IgD-negative memory B cell (primary cell): Measurements from ENCODE around the gene SETD1A. TPM values are rescaled to one million over a fixed set of nuclear protein-coding genes. Genes with fewer than 3 reads are reported as not detected.
A peak's percentile ranks its signal among the peaks of the same experiment; 100 is the strongest.
"Not testable (repeated sequence)": the region's sequence is repeated elsewhere in the genome, so short reads cannot be mapped to it uniquely, and the experiment has no call there.

Experiments
- H3K27ac Mint-ChIP-seq, 3 donors: one replicate each; pipeline ENCODE4 v1.8.0; 2020 to 2022; ENCODE audit warnings: mild to moderate bottlenecking in 3 of 3, mixed read lengths in 3 of 3, moderate library complexity in 1 of 3
- H3K27me3 Mint-ChIP-seq: one replicate; pipeline ENCODE4 v1.8.0; 2021; ENCODE audit warnings: mixed read lengths
- H3K36me3 Mint-ChIP-seq: one replicate; pipeline ENCODE4 v1.8.0; 2020; ENCODE audit warnings: mild to moderate bottlenecking, mixed read lengths
- H3K4me1 Mint-ChIP-seq, 3 donors: one replicate each; pipeline ENCODE4 v1.8.0; 2020 to 2022; ENCODE audit warnings: mixed read lengths in 3 of 3, mild to moderate bottlenecking in 1 of 3
- H3K4me3 Mint-ChIP-seq, 4 donors: one replicate each; pipeline ENCODE4 v1.8.0; 2020 to 2022; ENCODE audit warnings: mild to moderate bottlenecking in 4 of 4, mixed read lengths in 4 of 4, moderate library complexity in 3 of 4
- H3K9me3 Mint-ChIP-seq, 3 donors: one replicate each; pipeline ENCODE4 v1.8.0; 2020 to 2021; ENCODE audit warnings: mixed read lengths in 3 of 3, mild to moderate bottlenecking in 1 of 3
- polyA plus RNA-seq: library from polyadenylated mRNA; unstranded; fragments of 300-500 nt; fragmentation: Illumina TruSeq; gene quantifications from one replicate; pipeline ENCODE4 v1.2.3, GENCODE V29; 2021

SETD1A gene
- polyA plus RNA-seq, 1 donor from 2014 or later = 3.0 TPM

GRCh38 chr16:30924913-30925631 is 32.5 kb upstream of the SETD1A start:
- Mint-ChIP-seq H3K9me3 (peaks cover 0 to 1% (median 0%) of the 10 kb centered on the region in 3 donors), H3K36me3 (no peaks in the 10 kb centered on the region), H3K27ac (no peak overlapping the region), H3K27me3 (no peaks in the 10 kb centered on the region), H3K4me1 (peaks cover 0 to 10% (median 7%) of the 10 kb centered on the region in 3 donors), H3K4me3 (peak overlapping the region; percentile 64 to 85 (median 72))

GRCh38 chr16:30925632-30925987 is 31.9 kb upstream of the SETD1A start:
- Mint-ChIP-seq H3K27ac (no peak overlapping the region), H3K36me3 (no peaks in the 10 kb centered on the region), H3K4me3 (peak overlapping the region in 2 of 4 donors; percentile 68 to 69), H3K9me3 (peaks cover 0 to 1% (median 0%) of the 10 kb centered on the region in 3 donors), H3K27me3 (no peaks in the 10 kb centered on the region), H3K4me1 (peaks cover 0 to 10% (median 7%) of the 10 kb centered on the region in 3 donors)

- Mint-ChIP-seq H3K27ac (no peak overlapping the region), H3K9me3 (no peaks in the 10 kb centered on the region), H3K36me3 (no peaks in the 10 kb centered on the region), H3K4me1 (peaks cover 0 to 8% (median 7%) of the 10 kb centered on the region in 3 donors), H3K27me3 (no peaks in the 10 kb centered on the region), H3K4me3 (peak overlapping the region in 2 of 4 donors; percentile 68 to 69)
These were observed 31.4 kb upstream of the SETD1A start for GRCh38 chr16:30925995-30926811.

GRCh38 chr16:30926937-30927788 is 30.4 kb upstream of the SETD1A start:
- Mint-ChIP-seq H3K27me3 (no peaks in the 10 kb centered on the region), H3K36me3 (no peaks in the 10 kb centered on the region), H3K4me1 (peaks cover 0 to 7% (median 4%) of the 10 kb centered on the region in 3 donors), H3K9me3 (no peaks in the 10 kb centered on the region), H3K4me3 (peak overlapping the region in 1 of 4 donors; percentile 68), H3K27ac (no peak overlapping the region)

- Mint-ChIP-seq H3K4me3 (peak overlapping the region in 1 of 4 donors; percentile 35), H3K27me3 (no peaks in the 10 kb centered on the region), H3K4me1 (peaks cover 0 to 7% (median 4%) of the 10 kb centered on the region in 3 donors), H3K9me3 (no peaks in the 10 kb centered on the region), H3K36me3 (no peaks in the 10 kb centered on the region), H3K27ac (peak overlapping the region in 1 of 3 donors; percentile 74)
These were observed 29.7 kb upstream of the SETD1A start for GRCh38 chr16:30927789-30928378.

GRCh38 chr16:30928390-30928789 is 29.2 kb upstream of the SETD1A start:
- no peaks in the 10 kb centered on the region for H3K36me3 Mint-ChIP-seq
- H3K9me3 Mint-ChIP-seq = no peaks in the 10 kb centered on the region
- peak overlapping the region in 1 of 3 donors; percentile 74 for H3K27ac Mint-ChIP-seq
- no peaks in the 10 kb centered on the region for H3K27me3 Mint-ChIP-seq
- peak overlapping the region in 1 of 4 donors; percentile 35 for H3K4me3 Mint-ChIP-seq
- H3K4me1 Mint-ChIP-seq = peaks cover 0 to 6% (median 4%) of the 10 kb centered on the region in 3 donors

GRCh38 chr16:30929167-30929566 is 28.4 kb upstream of the SETD1A start:
- Mint-ChIP-seq H3K4me1 (peaks cover 0 to 6% (median 4%) of the 10 kb centered on the region in 3 donors), H3K9me3 (no peaks in the 10 kb centered on the region), H3K27ac (no peak overlapping the region), H3K27me3 (no peaks in the 10 kb centered on the region), H3K36me3 (no peaks in the 10 kb centered on the region), H3K4me3 (peak overlapping the region in 1 of 4 donors; percentile 52)

GRCh38 chr16:30930160-30930571 is 27.4 kb upstream of the SETD1A start:
- peaks cover 0 to 5% (median 2%) of the 10 kb centered on the region in 3 donors for H3K4me1 Mint-ChIP-seq
- H3K36me3 Mint-ChIP-seq = no peaks in the 10 kb centered on the region
- H3K9me3 Mint-ChIP-seq = no peaks in the 10 kb centered on the region
- H3K27me3 Mint-ChIP-seq = no peaks in the 10 kb centered on the region
- no peak overlapping the region for H3K27ac Mint-ChIP-seq
- no peak overlapping the region for H3K4me3 Mint-ChIP-seq

- Mint-ChIP-seq H3K27ac (peak overlapping the region in 1 of 3 donors; percentile 31), H3K4me1 (peaks cover 0 to 5% (median 3%) of the 10 kb centered on the region in 3 donors), H3K27me3 (no peaks in the 10 kb centered on the region), H3K9me3 (no peaks in the 10 kb centered on the region), H3K36me3 (no peaks in the 10 kb centered on the region), H3K4me3 (peak overlapping the region in 1 of 4 donors; percentile 36)
These were observed 26.4 kb upstream of the SETD1A start for GRCh38 chr16:30931068-30931650.

- Mint-ChIP-seq H3K9me3 (no peaks in the 10 kb centered on the region), H3K27me3 (no peaks in the 10 kb centered on the region), H3K4me3 (peak overlapping the region in 1 of 4 donors; percentile 30), H3K27ac (no peak overlapping the region), H3K4me1 (peaks cover 0 to 14% (median 8%) of the 10 kb centered on the region in 3 donors), H3K36me3 (no peaks in the 10 kb centered on the region)
These were observed 22.6 kb upstream of the SETD1A start for GRCh38 chr16:30934827-30935557.

GRCh38 chr16:30937692-30938091 is 19.9 kb upstream of the SETD1A start:
- Mint-ChIP-seq H3K27me3 (no peaks in the 10 kb centered on the region), H3K27ac (no peak overlapping the region)

GRCh38 chr16:30939571-30939970 is 18.0 kb upstream of the SETD1A start:
- H3K9me3 Mint-ChIP-seq, H3K27ac Mint-ChIP-seq, H3K36me3 Mint-ChIP-seq, H3K27me3 Mint-ChIP-seq, H3K4me3 Mint-ChIP-seq: not testable (repeated sequence)
- H3K4me1 Mint-ChIP-seq = peaks cover 14 to 19% (median 16%) of the 10 kb centered on the region in 3 donors

More at GRCh38 chr16:30937692-30938091, 19.9 kb upstream of the SETD1A start:
- Mint-ChIP-seq H3K4me1 (peaks cover 9 to 19% (median 17%) of the 10 kb centered on the region in 3 donors), H3K36me3 (peaks cover 2% of the 10 kb centered on the region), H3K4me3 (no peak overlapping the region), H3K9me3 (no peaks in the 10 kb centered on the region)

- Mint-ChIP-seq H3K4me3 (peak overlapping the region in 3 of 4 donors; percentile 60 to 87 (median 74)), H3K4me1 (peaks cover 14 to 18% (median 15%) of the 10 kb centered on the region in 3 donors), H3K27me3 (no peaks in the 10 kb centered on the region), H3K36me3 (peaks cover 10% of the 10 kb centered on the region), H3K9me3 (no peaks in the 10 kb centered on the region), H3K27ac (peak overlapping the region in 1 of 3 donors; percentile 62)
These were observed 15.7 kb upstream of the SETD1A start for GRCh38 chr16:30941600-30942425.
